Activated CD8-positive, alpha-beta memory T cell treated with anti-CD3 and anti-CD28 coated beads, Interleukin-2, amount 50 U/mL, for 1 hour (primary cell): ENCODE data around the gene PNPLA6.
"Not testable (repeated sequence)": the region's sequence is repeated elsewhere in the genome, so short reads cannot be mapped to it uniquely, and the experiment has no call there.

Experiments
- DNase-seq: peaks from one replicate; pipeline ENCODE4 v3.0.0-alpha.2; 2020; ENCODE audit errors: extremely low read depth

The PNPLA6 gene

GRCh38 chr19:7554990-7555864, 19.7 kb downstream of the PNPLA6 start:
- DNase-seq, result no peak

DNA sequence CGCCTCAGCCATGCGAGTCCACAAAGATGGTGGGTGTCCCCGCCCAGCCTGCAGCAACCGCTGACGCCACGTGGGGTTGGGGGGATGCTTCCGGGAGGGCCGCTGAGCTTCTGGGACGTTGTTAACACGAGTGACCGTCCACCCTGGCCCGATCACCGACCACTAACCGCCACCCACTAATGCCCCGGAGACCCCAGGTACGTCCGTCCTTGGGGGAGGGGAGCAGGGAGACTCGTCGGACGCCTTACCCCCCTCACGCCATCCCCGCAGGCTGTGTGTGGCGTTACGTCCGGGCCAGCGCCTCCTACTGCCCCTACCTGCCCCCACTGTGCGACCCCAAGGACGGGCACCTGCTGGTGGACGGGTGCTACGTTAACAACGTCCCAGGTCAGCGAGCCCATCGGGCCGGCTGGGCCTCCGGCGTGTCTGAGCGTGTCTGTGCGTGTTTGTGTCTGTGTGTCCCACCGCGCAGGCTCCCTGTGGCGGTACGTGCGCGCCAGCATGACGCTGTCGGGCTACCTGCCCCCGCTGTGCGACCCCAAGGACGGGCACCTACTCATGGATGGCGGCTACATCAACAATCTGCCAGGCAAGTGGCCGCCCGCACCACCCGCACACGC, 21.3 kb downstream of the PNPLA6 start:
- no peak for DNase-seq

- DNase-seq, result no peak
These were observed 23.1 kb downstream of the PNPLA6 start for GRCh38 chr19:7558667-7559066.

DNA sequence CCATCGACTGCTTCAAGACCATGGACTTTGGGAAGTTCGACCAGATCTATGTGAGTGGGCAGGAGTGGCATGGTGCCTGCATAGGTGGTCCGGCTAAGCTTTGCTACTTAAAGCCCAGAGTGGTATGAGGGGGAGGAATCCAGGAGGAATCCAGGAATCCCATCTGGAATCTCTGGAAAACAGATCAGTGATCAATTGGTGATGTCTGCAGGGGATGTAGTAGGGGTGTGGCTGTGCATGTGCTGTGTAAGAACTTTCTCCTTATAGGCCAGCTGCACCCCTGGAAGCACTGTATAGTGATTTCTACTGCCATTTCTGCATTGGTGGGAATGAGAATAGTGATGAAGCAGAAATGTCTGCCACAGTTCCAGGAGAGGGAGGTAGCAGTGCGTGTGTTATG, 23.6 kb downstream of the PNPLA6 start:
- no peak for DNase-seq

DNA sequence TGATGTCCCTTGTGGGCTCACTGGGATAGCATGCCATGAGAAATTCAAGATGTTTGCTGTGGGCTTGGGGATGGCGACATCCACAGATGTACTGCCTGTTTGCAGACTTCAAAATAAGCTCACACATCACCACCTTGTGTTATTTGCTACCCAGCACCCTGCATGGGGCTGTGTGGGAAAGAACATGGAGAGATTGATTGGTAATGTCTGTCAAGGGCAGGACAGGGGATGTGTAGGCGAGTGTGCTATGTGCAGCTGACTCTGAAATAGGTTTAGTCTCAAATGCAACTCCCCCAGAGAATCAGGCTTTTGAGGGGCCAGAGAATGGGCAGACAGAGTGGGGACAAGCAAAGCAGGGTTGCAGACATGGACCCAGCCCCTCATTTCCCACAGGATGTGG, 24.7 kb downstream of the PNPLA6 start:
- DNase-seq, result no peak

- no peak for DNase-seq
These were observed 25.8 kb downstream of the PNPLA6 start for GRCh38 chr19:7561325-7561724.

GRCh38 chr19:7562646-7563393, 27.3 kb downstream of the PNPLA6 start:
- no peak for DNase-seq

DNA sequence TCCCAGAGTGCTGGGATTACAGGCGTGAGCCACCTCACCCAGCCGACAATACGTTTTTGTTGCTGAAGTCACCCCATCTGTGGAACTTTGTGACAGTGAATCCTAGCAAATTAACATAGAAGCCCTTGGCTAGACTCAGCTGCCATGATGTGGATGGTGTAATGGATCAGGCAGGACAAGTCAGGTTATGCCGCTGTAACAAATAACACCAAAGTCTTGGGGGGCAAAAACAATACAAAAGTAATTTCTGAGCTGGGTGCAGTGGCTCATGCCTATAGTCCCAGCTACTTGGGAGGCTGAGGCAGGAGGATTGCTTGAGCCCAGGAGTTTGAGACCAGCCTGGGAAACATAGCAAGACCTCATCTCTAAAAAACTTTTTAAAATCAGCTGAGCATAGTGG, 29.3 kb downstream of the PNPLA6 start:
- DNase-seq, result no peak

- DNase-seq, result no peak
These were observed 29.8 kb downstream of the PNPLA6 start for GRCh38 chr19:7565332-7565731.

- no peak for DNase-seq
These were observed 35.2 kb downstream of the PNPLA6 start for GRCh38 chr19:7570761-7571160.

- no peak for DNase-seq
These were observed 40.0 kb downstream of the PNPLA6 start for GRCh38 chr19:7575434-7576040.

DNA sequence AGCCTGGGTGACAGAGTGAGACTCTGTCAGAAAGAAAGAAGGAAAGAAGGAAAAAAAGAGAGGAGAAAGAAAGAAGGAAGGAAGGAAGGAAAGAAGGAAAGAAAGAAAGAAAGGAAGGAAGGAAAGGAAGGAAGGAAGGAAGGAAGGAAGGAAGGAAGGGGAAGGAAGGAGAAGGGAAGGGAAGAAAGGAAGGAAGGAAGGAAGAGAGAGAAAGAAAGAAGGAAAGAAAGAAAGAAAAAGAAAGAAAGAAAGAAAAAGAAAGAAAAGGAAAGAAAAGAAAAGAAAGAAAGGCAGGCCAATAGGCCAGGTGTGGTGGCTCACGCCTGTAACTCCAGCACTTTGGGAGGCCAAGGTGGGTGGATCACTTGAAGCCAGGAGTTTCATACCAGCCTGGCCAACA, 41.9 kb downstream of the PNPLA6 start:
- DNase-seq, result not testable (repeated sequence)

GRCh38 chr19:7578127-7578526, 42.6 kb downstream of the PNPLA6 start:
- DNase-seq, result no peak

GRCh38 chr19:7579182-7579581, 43.7 kb downstream of the PNPLA6 start:
- DNase-seq, result no peak

DNA sequence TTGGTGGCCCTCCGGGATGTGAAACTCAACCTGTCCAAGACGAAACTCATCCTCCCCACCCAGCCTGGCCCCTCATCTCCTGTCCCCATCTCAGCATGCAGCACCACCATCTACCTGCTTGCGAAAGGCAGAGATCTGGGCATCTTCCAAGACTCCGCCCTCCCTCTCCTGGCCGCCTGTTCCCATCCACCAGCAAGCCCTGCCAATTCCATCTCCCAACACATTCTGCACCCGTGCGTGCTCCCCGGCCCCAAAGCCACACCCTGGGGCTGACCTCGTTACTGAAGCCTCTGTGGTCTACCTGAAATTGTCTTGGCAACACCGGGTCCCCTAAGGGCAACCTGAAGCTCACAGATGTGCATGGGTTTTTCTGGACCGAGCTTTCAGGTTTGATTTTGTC, 46.9 kb downstream of the PNPLA6 start:
- DNase-seq, result no peak

DNA sequence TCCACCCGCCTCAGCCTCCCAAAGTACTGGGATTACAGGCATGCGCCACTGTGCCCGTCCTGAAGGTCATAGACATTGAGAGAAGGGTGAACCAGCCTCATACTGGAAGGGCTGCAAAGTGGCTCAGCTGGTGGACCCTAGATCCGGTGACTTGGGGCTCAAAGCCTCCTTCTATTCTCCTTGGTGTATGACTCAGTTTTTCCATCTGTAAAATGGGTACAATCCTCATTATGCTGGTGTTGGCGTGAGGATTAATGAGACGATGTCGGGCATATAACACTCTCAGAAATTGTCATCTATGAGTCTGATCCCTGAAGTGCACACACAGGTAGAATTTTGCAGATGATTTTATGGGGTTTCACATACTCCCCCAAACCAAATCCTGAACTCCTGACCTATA, 54.3 kb downstream of the PNPLA6 start:
- no peak for DNase-seq

GRCh38 chr19:7590256-7590655, 54.7 kb downstream of the PNPLA6 start:
- DNase-seq, result no peak

- no peak for DNase-seq
These were observed 60.1 kb downstream of the PNPLA6 start, which contains the start of gene CAMSAP3 for GRCh38 chr19:7595466-7596133. Gene CAMSAP3, plus strand, starts transcription at chr19:7595863. Its CDS starts 140 bp downstream, at chr19:7596003.

DNA sequence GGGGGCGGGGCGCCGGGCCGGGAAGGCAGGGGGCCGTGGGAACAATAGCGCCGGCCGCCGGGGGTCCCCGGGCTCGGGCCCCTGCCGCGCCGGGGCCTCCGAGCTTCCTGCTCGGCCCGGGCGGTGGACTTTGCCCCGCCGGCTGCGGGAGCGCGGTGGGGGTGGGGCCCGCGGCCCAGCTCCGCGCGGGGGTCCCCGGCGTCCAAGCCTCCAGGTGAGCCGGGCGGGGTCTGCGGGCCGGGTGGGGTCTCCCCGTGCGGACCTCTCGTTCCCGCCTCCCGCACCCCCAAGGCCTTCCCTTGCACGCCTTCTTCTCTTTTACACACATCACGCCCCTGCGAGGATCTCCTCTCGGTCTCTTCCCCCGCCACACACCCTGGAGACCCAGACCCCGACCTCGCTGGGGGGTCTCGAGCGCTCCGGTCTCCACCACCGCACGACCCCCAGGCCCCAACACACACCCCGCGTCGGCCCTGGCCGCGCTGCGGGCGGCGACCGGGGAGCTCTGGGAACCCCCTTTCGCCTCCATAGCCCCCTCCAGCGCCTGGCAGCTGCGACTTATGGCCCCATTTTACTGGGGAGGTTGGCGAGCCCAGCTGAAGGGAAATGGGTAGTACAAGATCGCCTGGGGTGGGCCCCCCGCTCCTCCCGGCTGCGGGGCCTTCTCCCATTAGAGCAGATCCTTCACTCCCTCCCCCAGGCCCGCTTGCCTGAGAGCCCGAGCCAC, 60.9 kb downstream of the PNPLA6 start:
- DNase-seq, result no peak

GRCh38 chr19:7597689-7598088, 62.2 kb downstream of the PNPLA6 start:
- no peak for DNase-seq

- no peak for DNase-seq
These were observed 62.7 kb downstream of the PNPLA6 start for GRCh38 chr19:7598180-7598579.
